ENCODE results near the gene ZFP57. TPM values are rescaled to one million over a fixed set of nuclear protein-coding genes. Genes with fewer than 3 reads are reported as not detected.
A peak's percentile ranks its signal among the peaks of the same experiment; 100 is the strongest.

ZFP57 gene
- total RNA-seq, 1 donor from 2014 or later = not detected

DNA sequence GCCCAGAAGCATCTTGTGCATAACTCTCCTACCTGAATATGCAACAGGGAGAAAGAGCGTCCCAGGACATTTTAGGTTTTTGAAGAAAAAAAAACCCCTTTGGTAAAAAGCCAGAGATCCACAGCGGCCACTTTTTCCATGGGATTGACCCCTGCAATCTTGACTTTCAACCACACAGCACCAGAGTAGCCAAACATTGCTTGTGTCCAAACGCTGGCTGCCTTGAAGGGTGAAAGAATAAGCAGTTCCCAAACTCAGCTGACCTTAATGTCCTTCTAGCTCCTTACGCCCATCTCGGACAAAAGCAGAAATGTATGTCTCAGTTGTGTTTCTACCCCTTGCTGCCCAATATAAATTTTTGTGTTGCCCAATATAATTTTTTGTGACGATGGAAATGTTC is 25.3 kb downstream of the ZFP57 start:
- no peak for DNase-seq (ENCODE audit: low spot score)

DNA sequence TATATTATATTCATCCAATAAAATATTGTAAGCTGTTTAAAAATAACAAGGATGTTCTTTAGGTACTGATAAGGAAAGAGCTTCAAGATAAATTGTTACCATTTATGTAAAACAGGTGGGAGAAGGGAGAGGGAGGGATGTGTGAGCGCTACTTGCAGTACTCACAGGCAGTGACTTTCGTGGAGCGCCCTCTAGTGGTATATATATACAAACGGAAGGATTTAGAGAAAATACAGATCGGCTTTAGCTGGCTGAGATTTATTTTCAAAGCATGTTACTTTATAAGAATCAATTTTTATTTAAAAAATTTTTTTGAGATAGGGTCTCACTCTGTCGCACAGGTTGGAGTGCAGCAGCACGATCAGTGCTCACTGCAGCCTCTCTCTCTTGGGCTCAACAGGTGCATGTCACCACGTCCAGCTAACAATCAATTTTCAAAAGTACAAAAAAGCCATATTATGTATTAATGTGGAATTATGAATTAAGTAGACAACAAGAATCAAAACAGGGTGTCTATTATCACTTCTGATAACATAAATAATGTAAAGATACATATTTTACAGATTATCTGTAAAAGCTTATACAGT is 27.4 kb downstream of the ZFP57 start:
- DNase-seq (ENCODE audit: low spot score) = peak; percentile 69

GRCh38 chr6:29652198-29652584 is 28.8 kb downstream of the ZFP57 start:
- DNase-seq (ENCODE audit: low spot score) = no peak

DNA sequence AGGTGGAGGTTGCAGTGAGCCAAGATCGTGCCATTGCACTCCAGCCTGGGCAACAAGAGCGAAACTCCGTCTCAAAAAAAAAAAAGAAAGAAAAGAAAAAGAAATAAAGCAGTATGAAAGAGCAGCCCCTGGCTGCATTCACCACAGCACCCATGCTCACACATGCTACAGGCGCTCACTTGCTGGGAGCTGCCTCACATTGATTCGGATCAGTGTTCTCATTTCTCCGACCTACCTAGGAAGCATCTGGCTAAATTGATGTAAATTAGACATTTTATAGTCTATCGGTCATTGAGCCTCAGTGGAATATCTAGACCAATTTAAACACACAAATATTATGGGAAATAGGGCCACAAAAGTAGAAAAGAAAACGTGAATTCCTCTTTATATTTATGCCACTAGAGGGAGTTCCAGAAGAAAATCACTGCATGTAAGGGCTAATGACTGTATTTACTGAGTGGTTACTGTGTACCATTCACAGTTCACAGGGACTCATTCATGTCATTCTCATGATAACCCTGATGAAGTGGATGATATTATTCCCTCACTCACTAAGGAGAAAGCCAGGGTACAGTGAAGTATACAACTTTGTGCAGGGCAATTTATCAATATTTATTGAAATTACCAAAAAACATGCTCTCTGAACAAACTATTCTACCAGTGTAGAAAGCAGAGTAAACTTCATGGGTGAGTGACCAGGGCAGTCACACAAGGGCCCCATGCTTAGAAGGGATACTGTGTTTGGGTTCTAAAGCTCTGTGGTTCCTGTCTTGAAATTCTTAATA is 29.3 kb downstream of the ZFP57 start:
- peak; percentile 21 for DNase-seq (ENCODE audit: low spot score)

- DNase-seq (ENCODE audit: low spot score) = peak; percentile 98
These were observed 31.0 kb downstream of the ZFP57 start for GRCh38 chr6:29649701-29650673.

- no peak for DNase-seq (ENCODE audit: low spot score)
These were observed 32.9 kb downstream of the ZFP57 start for GRCh38 chr6:29647927-29648642.

GRCh38 chr6:29641430-29642148 is 39.4 kb downstream of the ZFP57 start:
- no peak for DNase-seq (ENCODE audit: low spot score)

DNA sequence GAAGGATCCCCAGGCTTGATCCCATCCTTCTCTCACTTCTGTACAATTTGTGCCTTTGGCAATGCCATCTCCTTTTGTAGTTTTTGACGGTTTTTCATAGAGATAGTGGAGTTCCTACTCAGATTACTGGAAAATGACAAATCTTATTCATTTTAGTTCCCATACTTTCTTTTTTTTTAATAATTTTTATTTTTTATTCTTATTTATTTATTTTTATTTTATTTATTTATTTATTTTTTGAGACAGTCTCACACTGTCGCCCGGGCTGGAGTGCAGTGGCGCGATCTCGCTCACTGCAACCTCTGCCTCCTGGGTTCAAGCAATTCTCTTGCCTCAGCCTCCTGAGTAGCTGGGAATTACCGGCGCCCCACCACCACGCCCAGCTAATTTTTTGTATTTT is 43.7 kb downstream of the ZFP57 start:
- no peak for DNase-seq (ENCODE audit: low spot score)

DNA sequence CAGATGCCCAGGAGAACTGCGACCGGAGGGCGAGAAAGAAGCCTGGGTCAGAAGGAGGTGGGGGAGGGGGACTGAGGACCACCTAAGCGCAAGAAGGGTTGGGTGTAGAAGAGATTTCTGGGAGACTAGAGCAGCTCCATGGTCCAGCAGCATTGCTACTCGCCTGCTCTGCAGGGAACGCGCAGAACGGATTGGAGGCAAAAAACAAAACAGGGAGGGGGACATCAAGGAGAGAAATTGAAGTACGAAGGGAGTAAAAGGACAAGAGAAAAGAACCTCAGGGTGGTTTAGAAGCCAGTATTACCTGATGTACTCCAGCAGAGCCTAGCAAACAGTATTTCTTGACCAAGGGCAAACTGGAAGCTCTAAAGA is 47.4 kb downstream of the ZFP57 start:
- no peak for DNase-seq (ENCODE audit: low spot score)

GRCh38 chr6:29632789-29633533 is 48.0 kb downstream of the ZFP57 start, which contains the start of gene GABBR1:
GABBR1 (minus strand) TSS chr6:29633183; CDS start chr6:29632385, 798 bp downstream.
- DNase-seq (ENCODE audit: low spot score) = peak; percentile 98

DNA sequence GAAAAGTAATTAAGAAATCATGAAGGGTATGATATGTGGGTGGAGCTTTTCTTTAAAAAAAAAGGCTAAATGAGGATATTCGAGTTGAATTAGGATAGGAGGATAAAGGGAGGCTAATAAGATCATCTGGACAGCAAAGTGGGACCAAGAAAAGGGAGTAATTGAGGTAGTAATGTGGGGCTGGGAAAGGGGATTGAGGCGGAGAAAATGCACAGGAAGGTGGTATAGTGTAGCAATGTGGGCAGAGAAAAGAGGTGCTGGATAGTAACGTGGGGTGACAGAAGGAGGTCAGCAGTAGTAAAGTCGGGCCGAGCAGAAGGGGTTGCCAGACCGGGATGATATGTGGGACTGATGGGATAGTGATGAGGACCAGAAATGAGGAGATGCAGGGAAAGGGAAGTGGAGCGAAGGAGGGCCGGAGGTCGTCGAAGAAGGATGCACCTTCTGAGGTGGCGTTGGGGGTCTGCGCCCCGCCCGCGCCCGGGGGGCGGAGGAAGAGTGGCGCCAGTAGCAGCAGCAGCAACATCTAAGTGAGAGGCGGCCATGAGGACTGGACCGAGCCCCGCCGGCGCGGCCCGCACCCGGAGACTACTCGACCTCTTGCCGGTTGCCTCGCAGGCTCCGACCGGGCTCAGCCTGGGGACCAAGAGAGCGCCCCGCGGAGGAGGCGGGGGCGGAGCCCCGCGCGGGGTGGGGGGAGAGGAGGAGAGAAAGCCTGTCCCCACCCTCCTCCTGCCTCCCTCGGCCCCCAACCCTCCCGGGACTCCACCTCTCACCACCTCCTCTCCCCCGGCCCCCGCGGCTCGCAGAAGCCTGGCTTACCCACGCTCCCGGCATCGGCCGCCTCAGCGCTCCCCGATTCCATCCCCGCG is 48.9 kb downstream of the ZFP57 start:
- peak; percentile 88 for DNase-seq (ENCODE audit: low spot score)

DNA sequence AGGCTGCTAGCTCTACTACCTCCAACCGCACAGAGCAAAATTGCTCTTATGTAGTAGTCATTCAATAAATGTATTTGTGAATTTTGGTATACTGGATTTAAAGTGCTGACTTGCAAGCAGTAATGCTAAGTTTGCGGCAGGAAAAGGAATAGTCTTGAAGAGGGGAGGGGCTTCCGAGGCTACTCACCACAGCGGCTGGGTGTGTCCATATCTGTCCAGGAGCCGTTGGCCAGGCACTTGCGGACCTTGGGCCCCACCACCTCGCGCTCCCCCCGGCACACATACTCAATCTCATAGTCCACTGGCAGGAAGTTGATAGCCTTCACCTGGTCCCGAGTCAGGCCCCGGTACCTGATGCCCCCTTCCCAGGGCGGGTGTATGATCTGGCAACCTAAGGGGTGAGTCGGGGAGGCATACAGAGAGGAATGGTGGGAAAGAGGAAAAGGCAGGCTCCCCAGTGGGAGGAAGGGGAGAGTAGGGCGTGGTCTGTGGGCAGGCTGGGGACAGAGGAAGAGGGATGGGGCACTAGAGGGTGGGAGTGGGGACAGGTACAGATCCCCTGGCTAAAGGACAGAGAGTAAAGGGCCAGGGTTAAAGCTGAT is 49.6 kb downstream of the ZFP57 start:
- DNase-seq (ENCODE audit: low spot score) = no peak

- DNase-seq (ENCODE audit: low spot score) = no peak
These were observed 50.6 kb downstream of the ZFP57 start for GRCh38 chr6:29630315-29630714.

GRCh38 chr6:29629571-29629970 is 51.4 kb downstream of the ZFP57 start:
- no peak for DNase-seq (ENCODE audit: low spot score)

- peak; percentile 81 for DNase-seq (ENCODE audit: low spot score)
These were observed 52.3 kb downstream of the ZFP57 start for GRCh38 chr6:29628419-29629281.

DNA sequence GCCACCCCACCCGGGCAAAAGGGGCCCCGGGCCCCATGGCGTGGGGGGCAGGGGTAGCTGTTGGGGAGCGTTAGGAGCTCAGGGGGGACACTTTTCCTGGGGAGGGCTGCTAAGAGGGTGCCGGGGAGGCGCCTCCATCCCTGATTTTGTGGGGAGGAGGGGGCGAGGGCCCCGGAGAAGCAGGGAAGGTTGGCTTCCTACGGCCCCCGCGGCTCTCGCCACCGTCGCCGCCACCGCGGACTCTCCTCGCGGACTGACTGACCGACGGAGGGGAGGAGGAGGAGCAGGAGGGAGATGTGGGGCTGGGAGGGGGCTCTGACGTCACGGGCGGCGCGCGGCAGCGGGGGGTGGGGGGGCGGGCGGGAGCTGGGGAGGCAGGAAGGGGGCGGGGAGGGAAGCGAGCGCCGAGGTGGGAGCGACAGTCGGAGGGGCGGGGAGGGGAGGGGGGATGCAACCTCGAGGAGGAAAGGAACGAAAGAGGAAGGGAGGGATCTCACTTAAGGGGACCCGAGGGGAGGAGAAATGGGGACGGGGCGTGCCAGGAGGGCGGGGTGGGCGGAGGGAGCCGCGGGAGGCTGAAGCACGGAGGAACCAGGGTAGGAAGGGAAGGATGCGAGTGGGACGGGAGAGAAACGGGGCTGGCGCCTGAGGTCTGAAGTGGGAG is 53.1 kb downstream of the ZFP57 start:
- DNase-seq (ENCODE audit: low spot score) = peak; percentile 90

Measured in umbilical cord (tissue), 2 donors.